GM21515 (cell line): ENCODE data around the gene CACNB4.
"Not testable (repeated sequence)": the region's sequence is repeated elsewhere in the genome, so short reads cannot be mapped to it uniquely, and the experiment has no call there.

Experiments
- ATAC-seq: cut with Tn5 transposase; IDR thresholded peaks from one replicate; pipeline ENCODE4 v1.9.1; 2021; ENCODE audit not compliant: unreplicated experiment

Gene CACNB4

GRCh38 chr2:151946899-151947812 lies 151.7 kb downstream of the CACNB4 start:
- ATAC-seq, result peak; percentile 71

GRCh38 chr2:151946250-151946884 lies 152.5 kb downstream of the CACNB4 start:
- ATAC-seq, result no peak

- no peak for ATAC-seq
These were observed 153.2 kb downstream of the CACNB4 start for GRCh38 chr2:151945602-151946001.

GRCh38 chr2:151945186-151945585 lies 153.7 kb downstream of the CACNB4 start:
- no peak for ATAC-seq

- no peak for ATAC-seq
These were observed 155.4 kb downstream of the CACNB4 start for GRCh38 chr2:151943461-151943860.

GRCh38 chr2:151942540-151943205 lies 156.2 kb downstream of the CACNB4 start:
- ATAC-seq, result not testable (repeated sequence)

- ATAC-seq, result no peak
These were observed 160.9 kb downstream of the CACNB4 start for GRCh38 chr2:151937966-151938365.

- ATAC-seq, result no peak
These were observed 162.2 kb downstream of the CACNB4 start for GRCh38 chr2:151936626-151937025.

GRCh38 chr2:151933266-151933804 lies 165.5 kb downstream of the CACNB4 start:
- ATAC-seq, result no peak

- ATAC-seq, result no peak
These were observed 167.1 kb downstream of the CACNB4 start for GRCh38 chr2:151931756-151932155.

- no peak for ATAC-seq
These were observed 167.7 kb downstream of the CACNB4 start for GRCh38 chr2:151931030-151931611.

GRCh38 chr2:151930042-151930441 lies 168.8 kb downstream of the CACNB4 start:
- ATAC-seq, result no peak

GRCh38 chr2:151928380-151928779 lies 170.5 kb downstream of the CACNB4 start:
- no peak for ATAC-seq

GRCh38 chr2:151927501-151928221 lies 171.2 kb downstream of the CACNB4 start:
- ATAC-seq, result no peak

GRCh38 chr2:151922845-151923666 lies 175.8 kb downstream of the CACNB4 start:
- ATAC-seq, result no peak

GRCh38 chr2:151919786-151920185 lies 179.1 kb downstream of the CACNB4 start:
- no peak for ATAC-seq

GRCh38 chr2:151918308-151918707 lies 180.5 kb downstream of the CACNB4 start:
- ATAC-seq, result no peak

- no peak for ATAC-seq
These were observed 182.2 kb downstream of the CACNB4 start for GRCh38 chr2:151916632-151917031.

GRCh38 chr2:151915629-151916025 lies 183.2 kb downstream of the CACNB4 start:
- ATAC-seq, result not testable (repeated sequence)
